ENCODE measurements around the gene G3BP2.

- no peak for TF ChIP-seq CTCF (IDR thresholded peaks at IDR 0.05)
- TF ChIP-seq POLR2A (IDR thresholded peaks at IDR 0.05), result no peak
Measured at GRCh38 chr4:75673959-75674328, 733 bp upstream of the G3BP2 start.
